Stimulated activated CD4-positive, alpha-beta T cell treated with anti-CD3 and anti-CD28 coated beads, Interleukin-1b, Interleukin-23, amount 100 ng/mL, for 24 hours (primary cell): ENCODE data around the gene MIOS.
"Not testable (repeated sequence)": the region's sequence is repeated elsewhere in the genome, so short reads cannot be mapped to it uniquely, and the experiment has no call there.

Source experiments
- DNase-seq, 4 experiments: peaks; one replicate each; pipeline ENCODE4 v3.0.0-alpha.2; 2020; ENCODE audit warnings: low read depth in 4 of 4, low spot score in 1 of 4

Gene MIOS

GRCh38 chr7:7641129-7641663 is 74.5 kb downstream of the MIOS start:
- DNase-seq = no peak

GRCh38 chr7:7642081-7642480 is 75.4 kb downstream of the MIOS start:
- no peak for DNase-seq

- DNase-seq = no peak
Observed at GRCh38 chr7:7647495-7648036, 80.9 kb downstream of the MIOS start.

GRCh38 chr7:7650682-7651206 is 84.1 kb downstream of the MIOS start:
- no peak for DNase-seq

GRCh38 chr7:7651479-7651878 is 84.8 kb downstream of the MIOS start:
- no peak for DNase-seq

GRCh38 chr7:7652798-7653540 is 86.3 kb downstream of the MIOS start:
- DNase-seq = no peak

- no peak for DNase-seq
Observed at GRCh38 chr7:7653593-7654187, 87.0 kb downstream of the MIOS start.

- no peak for DNase-seq
Observed at GRCh38 chr7:7654964-7655715, 88.5 kb downstream of the MIOS start.

- DNase-seq = not testable (repeated sequence)
Observed at GRCh38 chr7:7656459-7656858, 89.8 kb downstream of the MIOS start.
